ENCODE data around the gene ELOVL1. TPM values are rescaled to one million over a fixed set of nuclear protein-coding genes. Genes with fewer than 3 reads are reported as not detected.

ELOVL1 gene
- total and polyA plus RNA-seq, 2 of the 13 experiments (the other 11 are each of a cell fraction or from before 2014, with no cell fraction given), result 55.2 to 77.4 TPM

DNA sequence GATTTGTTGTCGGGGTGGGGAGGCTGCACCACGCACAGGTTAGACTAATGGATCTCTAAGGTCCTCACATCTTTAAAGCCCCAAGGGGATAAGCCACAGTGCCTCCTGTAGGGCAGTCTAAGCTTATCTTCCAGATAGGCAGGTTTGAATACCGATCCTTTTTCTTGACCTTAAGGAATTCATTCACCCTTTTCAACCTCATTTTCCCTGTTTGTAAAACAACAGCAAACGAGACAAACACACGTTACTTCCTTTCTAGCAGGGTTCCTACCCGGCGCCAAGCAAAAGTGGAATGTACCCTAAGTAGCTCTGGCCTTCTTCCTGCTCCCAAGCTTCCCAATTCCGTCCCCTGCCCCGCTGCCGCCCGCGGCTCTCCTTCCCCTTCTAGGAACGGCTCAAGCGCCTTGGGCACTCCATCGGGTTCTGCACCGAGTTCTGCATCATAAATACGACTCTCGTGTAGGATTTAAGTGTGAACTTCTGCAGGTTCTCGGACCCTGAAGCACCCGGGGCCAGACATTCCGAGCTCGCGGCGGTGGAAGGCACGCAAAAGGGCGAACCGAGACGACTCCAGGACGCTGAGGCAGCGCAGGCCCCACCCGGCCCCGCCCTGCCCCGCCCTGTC lies 9.6 kb downstream of the ELOVL1 start (continued):
- no peak for TF ChIP-seq CENPX (CRISPR knock-in tag; IDR thresholded peaks at IDR 0.05)
- no peak for TF ChIP-seq RFXAP (CRISPR knock-in tag; IDR thresholded peaks at IDR 0.05; ENCODE audit: borderline replicate concordance)
- TF ChIP-seq MAFG (CRISPR knock-in tag; IDR thresholded peaks at IDR 0.05), result no peak
- no peak for TF ChIP-seq ZNF44 (CRISPR knock-in tag; IDR thresholded peaks at IDR 0.05)
- no peak for TF ChIP-seq MTERF4 (CRISPR knock-in tag; IDR thresholded peaks at IDR 0.05)
- no peak for TF ChIP-seq MEIS1 (CRISPR knock-in tag; IDR thresholded peaks at IDR 0.05; ENCODE audit: borderline replicate concordance)
- TF ChIP-seq TBL1XR1 (IDR thresholded peaks at IDR 0.05; ENCODE audit: borderline replicate concordance, low read length, partially characterized antibody), result no peak
- TF ChIP-seq ZNF446 (CRISPR knock-in tag; IDR thresholded peaks at IDR 0.05), result no peak
- TF ChIP-seq NR2F1 (CRISPR knock-in tag; IDR thresholded peaks at IDR 0.05), result no peak
- TF ChIP-seq, protein P1, sequence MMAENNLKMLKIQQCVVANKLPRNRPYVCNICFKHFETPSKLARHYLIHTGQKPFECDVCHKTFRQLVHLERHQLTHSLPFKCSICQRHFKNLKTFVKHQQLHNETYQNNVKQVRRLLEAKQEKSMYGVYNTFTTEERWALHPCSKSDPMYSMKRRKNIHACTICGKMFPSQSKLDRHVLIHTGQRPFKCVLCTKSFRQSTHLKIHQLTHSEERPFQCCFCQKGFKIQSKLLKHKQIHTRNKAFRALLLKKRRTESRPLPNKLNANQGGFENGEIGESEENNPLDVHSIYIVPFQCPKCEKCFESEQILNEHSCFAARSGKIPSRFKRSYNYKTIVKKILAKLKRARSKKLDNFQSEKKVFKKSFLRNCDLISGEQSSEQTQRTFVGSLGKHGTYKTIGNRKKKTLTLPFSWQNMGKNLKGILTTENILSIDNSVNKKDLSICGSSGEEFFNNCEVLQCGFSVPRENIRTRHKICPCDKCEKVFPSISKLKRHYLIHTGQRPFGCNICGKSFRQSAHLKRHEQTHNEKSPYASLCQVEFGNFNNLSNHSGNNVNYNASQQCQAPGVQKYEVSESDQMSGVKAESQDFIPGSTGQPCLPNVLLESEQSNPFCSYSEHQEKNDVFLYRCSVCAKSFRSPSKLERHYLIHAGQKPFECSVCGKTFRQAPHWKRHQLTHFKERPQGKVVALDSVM (CRISPR knock-in tag; IDR thresholded peaks at IDR 0.05), result no peak
- TF ChIP-seq ZHX2 (IDR thresholded peaks at IDR 0.05; ENCODE audit: low read depth), result no peak
- 0 out of 2 replicates have a peak, but pooled peaks have one; percentile 70 for TF ChIP-seq ZHX2 (CRISPR knock-in tag; IDR thresholded peaks at IDR 0.05; ENCODE audit: borderline replicate concordance)
- 0 out of 2 replicates have a peak, but pooled peaks have one; percentile 4 for TF ChIP-seq ZNF598 (CRISPR knock-in tag; IDR thresholded peaks at IDR 0.05; ENCODE audit: borderline replicate concordance)
- TF ChIP-seq ZSCAN29 (CRISPR knock-in tag; conservative IDR thresholded peaks at IDR 0.05), result no peak
- no peak for TF ChIP-seq NR2F2 (IDR thresholded peaks at IDR 0.05; ENCODE audit: borderline replicate concordance, low read depth)
- no peak for TF ChIP-seq THAP8 (CRISPR knock-in tag; IDR thresholded peaks at IDR 0.05; ENCODE audit: borderline replicate concordance)
- no peak for TF ChIP-seq ZNF670 (CRISPR knock-in tag; IDR thresholded peaks at IDR 0.05; ENCODE audit: borderline replicate concordance)
